GM13977 (cell line): ENCODE data around the gene CTCF.
A peak's percentile ranks its signal among the peaks of the same experiment; 100 is the strongest.

Source experiments
- DNase-seq: peaks from one replicate; pipeline ENCODE4 v3.0.0; 2012; ENCODE audit warnings: low spot score
- in situ Hi-C: fragments of 300-500 bp; cut with MboI; formaldehyde crosslinking; loops from one replicate; pipeline ENCODE4 v1.12.0; 2022; ENCODE audit warnings: low sequenced_read_pairs, low pct_unique_long_range_greater_than_20kb, mixed read lengths, inconsistent platforms; ENCODE audit not compliant: unreplicated experiment
- TF ChIP-seq, protein P1 (sequence below): IDR thresholded peaks from 2 replicates; pipeline ENCODE4 v1.5.1; 2012; ENCODE audit warnings: mild to moderate bottlenecking, control low read depth; ENCODE audit not compliant: insufficient read depth; ENCODE audit errors: extremely low read depth, missing control alignments

Gene CTCF

GRCh38 chr16:67657751-67658518 is 95.6 kb downstream of the CTCF start:
- TF ChIP-seq, protein P1, sequence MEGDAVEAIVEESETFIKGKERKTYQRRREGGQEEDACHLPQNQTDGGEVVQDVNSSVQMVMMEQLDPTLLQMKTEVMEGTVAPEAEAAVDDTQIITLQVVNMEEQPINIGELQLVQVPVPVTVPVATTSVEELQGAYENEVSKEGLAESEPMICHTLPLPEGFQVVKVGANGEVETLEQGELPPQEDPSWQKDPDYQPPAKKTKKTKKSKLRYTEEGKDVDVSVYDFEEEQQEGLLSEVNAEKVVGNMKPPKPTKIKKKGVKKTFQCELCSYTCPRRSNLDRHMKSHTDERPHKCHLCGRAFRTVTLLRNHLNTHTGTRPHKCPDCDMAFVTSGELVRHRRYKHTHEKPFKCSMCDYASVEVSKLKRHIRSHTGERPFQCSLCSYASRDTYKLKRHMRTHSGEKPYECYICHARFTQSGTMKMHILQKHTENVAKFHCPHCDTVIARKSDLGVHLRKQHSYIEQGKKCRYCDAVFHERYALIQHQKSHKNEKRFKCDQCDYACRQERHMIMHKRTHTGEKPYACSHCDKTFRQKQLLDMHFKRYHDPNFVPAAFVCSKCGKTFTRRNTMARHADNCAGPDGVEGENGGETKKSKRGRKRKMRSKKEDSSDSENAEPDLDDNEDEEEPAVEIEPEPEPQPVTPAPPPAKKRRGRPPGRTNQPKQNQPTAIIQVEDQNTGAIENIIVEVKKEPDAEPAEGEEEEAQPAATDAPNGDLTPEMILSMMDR = no peak
- in situ Hi-C loops = loop anchor here (10.0 kb wide), 1 partner anchor 123 kb away; no protein-coding TSS in a partner anchor
- DNase-seq = no peak

DNA sequence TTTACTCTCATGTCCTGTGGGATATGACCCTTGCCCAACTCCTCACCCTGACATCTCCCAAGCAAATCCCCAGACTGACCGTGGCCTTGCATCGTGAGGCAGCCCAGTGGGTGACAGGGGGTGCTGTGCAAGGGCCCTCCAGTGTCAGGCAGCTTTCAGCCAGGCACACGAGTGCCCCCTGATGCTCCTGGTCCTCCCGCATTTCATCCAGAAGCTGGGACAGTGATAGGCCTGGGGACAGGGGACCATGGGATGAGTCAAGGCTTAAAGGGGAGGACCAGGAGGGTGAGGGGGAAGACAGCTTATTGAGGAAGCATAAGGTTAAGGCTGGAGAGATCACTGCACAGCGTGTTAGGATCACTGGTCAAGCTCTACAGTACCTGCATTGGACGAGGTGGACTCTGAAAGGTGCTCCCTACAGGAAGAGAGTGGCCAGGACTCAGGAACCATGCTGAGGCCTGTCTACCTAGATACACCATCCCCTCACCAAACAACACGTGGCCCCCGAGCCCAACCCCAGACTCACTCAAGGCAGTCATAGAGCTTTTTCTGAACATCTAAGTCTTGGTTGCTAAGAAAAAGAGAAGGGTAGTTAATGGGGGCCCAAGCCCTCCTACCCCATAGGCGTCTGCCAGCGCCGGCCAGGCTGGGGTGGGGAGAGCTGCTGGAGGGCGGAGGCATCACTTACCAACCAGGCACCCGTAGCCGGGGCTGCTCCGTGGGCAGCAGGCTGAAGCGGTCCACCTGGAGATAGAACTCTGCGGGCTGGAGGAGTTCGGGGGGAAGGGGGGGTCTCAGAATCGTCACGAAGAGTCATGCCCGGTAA is 96.7 kb downstream of the CTCF start:
- in situ Hi-C loops = loop anchor here (10.0 kb wide), 1 partner anchor 124 kb away; no protein-coding TSS in a partner anchor
- no peak for DNase-seq
- TF ChIP-seq, protein P1 = no peak

DNA sequence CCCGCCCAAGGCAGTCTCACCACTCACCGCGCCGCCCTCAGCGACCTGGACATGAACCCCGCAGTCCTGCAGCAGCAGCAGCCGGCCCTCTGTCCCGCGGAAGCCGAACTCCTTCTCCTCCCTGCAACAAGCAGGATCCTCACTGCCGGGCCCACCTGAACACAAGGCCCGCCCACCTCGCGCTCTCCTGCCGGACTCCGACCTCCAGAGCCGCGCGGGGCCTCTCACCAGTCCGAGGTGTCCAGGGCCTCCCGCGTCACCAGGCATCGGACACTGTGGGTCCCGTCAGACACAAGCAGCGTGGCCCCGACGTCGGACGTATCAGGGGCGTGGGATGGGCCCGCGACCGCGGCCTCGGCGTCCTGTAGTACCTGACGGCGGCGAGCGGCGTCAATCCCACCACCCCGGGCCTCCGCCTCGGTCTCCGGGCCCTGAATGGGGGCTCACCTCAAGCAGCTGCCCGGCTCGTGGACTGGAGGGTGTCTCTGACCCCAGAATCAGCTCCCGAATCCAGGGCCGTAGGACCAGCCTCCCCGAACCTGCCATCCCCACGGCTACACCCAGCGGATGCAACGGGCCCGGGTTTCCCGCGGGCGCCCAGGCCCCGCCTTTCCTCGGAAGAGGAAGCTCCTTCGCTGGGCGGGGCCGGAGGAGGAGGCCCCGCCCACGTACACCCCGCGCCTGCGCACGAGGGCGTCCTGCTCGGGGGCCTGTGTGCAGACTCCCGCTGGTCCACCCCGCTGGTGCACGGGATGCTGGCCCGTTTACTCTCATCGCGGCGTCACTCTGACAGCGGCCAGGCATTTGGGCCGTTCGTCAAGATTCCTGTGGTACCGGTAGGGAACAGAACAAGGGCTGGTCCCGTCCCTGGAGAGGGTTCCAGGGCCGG is 97.6 kb downstream of the CTCF start, which contains the start of gene ACD:
Gene ACD (minus strand): TSS at position 586 of the 889 bp plus-strand sequence. CDS start 40 bp downstream, at position 546.
- TF ChIP-seq, protein P1 = no peak
- DNase-seq = peak; percentile 100
- in situ Hi-C loops = loop anchor here (10.0 kb wide), 1 partner anchor 125 kb away; no protein-coding TSS in a partner anchor

GRCh38 chr16:67660564-67661028 is 98.3 kb downstream of the CTCF start, which contains the start of gene PARD6A:
Gene PARD6A, plus strand, starts transcription at chr16:67660960. Its CDS starts 79 bp downstream, at chr16:67661039.
- in situ Hi-C loops = no loop called here
- TF ChIP-seq, protein P1 = no peak

DNA sequence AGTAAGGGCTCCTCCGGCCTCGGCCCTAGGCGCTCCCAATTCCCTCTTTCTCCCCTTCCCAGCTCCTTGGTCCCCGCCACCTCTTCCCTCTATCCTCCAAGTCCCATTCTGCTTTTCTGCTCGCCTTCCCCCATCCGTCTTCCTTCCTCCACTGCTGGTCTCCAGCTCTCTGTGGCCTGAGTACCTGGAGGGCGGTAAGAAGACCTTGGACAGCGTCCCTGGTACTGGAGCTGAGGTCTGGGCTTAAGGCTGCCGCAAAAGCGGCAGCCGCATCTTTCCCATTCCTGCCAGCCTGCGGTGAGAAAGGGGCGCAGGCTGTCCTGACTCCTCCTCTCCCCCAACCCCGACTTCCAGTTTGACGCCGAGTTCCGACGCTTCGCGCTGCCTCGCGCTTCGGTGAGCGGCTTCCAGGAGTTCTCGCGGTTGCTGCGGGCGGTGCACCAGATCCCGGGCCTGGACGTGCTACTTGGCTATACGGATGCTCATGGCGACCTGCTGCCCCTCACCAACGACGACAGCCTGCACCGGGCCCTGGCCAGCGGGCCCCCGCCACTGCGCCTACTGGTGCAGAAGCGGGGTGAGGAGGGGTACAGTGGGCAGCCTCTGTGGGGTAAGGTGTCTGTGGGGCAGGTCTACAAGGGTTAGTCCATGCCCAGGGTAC is 98.9 kb downstream of the CTCF start:
- DNase-seq = no peak
- in situ Hi-C loops = no loop called here
- TF ChIP-seq, protein P1 = no peak

More at GRCh38 chr16:67660564-67661028, 98.3 kb downstream of the CTCF start, which contains the start of gene PARD6A:
- DNase-seq = peak; percentile 100
